ENCODE measurements around the gene ADD1.

DNA sequence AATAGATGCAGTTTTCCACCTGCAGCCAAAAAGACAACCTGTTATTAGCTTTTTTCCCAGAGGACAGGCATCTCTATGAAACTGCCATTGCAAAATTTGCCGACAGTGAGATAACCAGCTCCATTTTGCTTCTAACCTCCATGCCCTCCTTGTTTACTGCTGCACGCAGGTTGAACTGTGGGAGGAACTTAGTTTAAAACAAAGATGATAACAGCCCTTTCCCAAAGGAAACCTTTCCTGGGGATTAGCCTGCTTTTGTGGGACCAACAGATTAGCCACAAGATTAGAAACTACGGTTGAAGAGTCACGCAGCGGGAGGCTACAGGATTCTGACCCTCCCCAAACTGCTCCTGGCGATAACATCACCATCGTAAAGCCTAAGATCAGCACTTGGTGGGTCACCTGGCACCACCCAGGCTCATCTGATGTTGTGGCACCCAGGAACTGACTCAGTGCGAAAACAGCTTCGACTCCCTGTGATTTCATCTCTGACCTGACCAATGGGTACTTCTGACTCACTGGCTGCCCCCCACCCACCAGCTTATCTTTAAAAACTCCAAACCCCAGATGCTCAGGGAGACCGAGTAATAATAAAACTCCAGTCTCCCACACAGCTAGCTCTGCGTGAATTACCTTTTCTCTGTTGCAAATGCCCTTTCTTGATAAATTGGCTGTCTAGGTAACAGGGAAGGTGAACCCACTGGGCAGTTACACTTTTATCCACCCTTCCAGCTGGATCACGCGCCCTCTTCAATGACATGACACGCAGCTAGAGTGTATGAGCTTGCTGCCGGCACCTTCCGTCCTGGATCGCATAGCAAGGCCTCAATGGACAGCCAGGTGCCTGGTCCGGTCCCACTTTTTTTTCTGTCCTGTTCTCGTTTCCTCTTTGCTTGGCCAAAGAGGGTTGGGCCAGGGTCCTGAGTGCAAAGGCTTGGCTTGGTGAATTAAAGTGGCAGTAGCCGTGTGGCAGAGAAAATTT lies 92.4 kb downstream of the ADD1 start:
- TF ChIP-seq, protein P1, sequence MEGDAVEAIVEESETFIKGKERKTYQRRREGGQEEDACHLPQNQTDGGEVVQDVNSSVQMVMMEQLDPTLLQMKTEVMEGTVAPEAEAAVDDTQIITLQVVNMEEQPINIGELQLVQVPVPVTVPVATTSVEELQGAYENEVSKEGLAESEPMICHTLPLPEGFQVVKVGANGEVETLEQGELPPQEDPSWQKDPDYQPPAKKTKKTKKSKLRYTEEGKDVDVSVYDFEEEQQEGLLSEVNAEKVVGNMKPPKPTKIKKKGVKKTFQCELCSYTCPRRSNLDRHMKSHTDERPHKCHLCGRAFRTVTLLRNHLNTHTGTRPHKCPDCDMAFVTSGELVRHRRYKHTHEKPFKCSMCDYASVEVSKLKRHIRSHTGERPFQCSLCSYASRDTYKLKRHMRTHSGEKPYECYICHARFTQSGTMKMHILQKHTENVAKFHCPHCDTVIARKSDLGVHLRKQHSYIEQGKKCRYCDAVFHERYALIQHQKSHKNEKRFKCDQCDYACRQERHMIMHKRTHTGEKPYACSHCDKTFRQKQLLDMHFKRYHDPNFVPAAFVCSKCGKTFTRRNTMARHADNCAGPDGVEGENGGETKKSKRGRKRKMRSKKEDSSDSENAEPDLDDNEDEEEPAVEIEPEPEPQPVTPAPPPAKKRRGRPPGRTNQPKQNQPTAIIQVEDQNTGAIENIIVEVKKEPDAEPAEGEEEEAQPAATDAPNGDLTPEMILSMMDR (conservative IDR thresholded peaks at IDR 0.05 in 1 of 2, IDR thresholded peaks at IDR 0.05 in 1 of 2; ENCODE audit: extremely low read depth in 1 of 2, insufficient read depth in 1 of 2, low read depth in 1 of 2, low read length in 2 of 2), result no peak
- no peak for TF ChIP-seq EZH2 (IDR thresholded peaks at IDR 0.05; ENCODE audit: borderline replicate concordance, low read length)

Data from mammary epithelial cell (primary cell).